ENCODE data around the gene CNKSR3. TPM values are rescaled to one million over a fixed set of nuclear protein-coding genes. Genes with fewer than 3 reads are reported as not detected.
A peak's percentile ranks its signal among the peaks of the same experiment; 100 is the strongest.

CNKSR3 gene
- polyA plus RNA-seq, 1 of the 3 experiments (the other 2 are of a cell fraction) = 1.6 TPM

DNA sequence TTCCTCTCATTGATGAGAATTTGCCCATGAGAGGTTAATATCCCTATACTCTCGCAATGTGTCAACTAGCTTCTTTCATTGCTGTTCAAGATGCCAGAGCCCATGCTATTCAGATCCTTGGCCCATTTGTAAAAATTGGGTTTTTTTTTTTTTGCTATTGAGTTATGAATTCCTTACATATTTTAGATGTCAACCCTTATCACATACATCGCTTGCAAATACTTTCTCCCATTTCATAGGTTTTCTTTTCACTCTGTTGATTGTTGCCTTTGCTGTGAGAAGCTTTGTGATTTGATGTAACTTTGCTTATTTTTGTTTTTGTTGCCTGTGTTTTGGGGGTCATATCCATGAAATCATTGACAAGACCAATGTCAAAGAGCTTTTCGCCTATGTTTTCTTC, 121.7 kb downstream of the CNKSR3 start (continued):
- TF ChIP-seq EP300 (IDR thresholded peaks at IDR 0.05; ENCODE audit: borderline replicate concordance in 1 of 2, low read depth in 1 of 2, low read length in 1 of 2) = no peak

DNA sequence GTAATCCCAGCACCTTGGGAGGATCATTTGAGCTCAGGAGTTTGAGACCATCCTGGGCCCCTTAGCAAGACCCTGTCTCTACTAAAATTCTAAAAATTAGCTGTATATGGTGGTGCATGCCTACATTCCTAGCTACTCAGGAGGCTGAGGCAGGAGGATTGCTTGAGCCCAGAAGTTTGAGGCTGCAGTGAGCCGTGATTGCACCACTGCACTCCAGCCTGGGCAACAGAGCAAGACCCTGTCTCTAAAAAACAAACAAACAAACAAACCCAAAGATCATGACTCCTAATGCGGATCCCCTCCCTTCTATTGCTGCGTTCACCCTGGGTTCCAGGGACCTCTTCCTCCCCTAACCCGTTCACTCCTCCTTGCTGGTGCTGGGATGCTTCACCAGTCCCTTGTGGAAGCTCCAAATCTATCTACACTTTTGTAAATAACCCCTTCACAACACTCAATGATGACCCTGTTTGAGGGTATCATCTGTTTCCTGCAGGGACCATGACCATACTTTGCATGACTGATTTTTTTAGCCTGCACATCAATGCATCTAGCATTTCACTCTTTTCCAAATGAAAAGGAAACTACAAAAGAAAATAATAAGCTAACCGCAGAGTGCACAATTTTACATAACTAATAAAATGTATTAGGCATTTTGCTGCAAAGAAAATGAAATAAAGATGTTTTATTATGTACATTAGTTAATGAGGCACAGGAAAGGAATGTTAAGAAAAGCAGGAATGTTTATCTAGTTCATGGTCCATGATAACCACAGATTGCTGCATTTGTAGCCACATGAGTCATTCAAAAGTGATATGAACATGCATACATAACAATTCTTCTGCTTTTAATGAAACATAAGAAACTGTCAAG, 123.4 kb downstream of the CNKSR3 start:
- WGBS (ENCODE audit: low lambda C conversion rate) = 68% methylated on average over 4 of the region's 5 CpGs
- Histone ChIP-seq H3K36me3 (replicated peaks in 1 of 2; ENCODE audit: control insufficient read depth in 1 of 2, insufficient read depth in 2 of 2, low read length in 1 of 2) (peaks cover 0 to 7% of the 10 kb centered on the region in 2 experiments), H3K27ac (ENCODE audit: low read depth in 2 of 2, low read length in 1 of 2) (peak overlapping the region; percentile 55 to 83; a peak in 3 of 4 replicates), H2AFZ (ENCODE audit: low read depth) (no peak overlapping the region), H3K79me2 (ENCODE audit: insufficient read depth) (no peaks in the 10 kb centered on the region), H3K9me3 (peaks cover 7% of the 10 kb centered on the region; the same call in 1 of the 2 replicates), H3K4me3 (ENCODE audit: low read depth in 2 of 2, low read length in 1 of 2) (no peak overlapping the region), H3K9me2 (no peaks in the 10 kb centered on the region), H3K4me1 (ENCODE audit: control insufficient read depth in 1 of 2, insufficient read depth in 2 of 2, low read depth in 1 of 2, low read length in 1 of 2) (peaks cover 0 to 6% of the 10 kb centered on the region in 2 experiments; a peak in 1 of 4 replicates), H3F3A (replicated peaks; ENCODE audit: insufficient read depth) (peaks cover 20% of the 10 kb centered on the region), H3K27me3 (ENCODE audit: insufficient read depth) (no peaks in the 10 kb centered on the region), H4K20me1 (ENCODE audit: insufficient read depth) (no peaks in the 10 kb centered on the region), H3K4me2 (peak overlapping the region; percentile 63), H3K9ac (no peak overlapping the region)
- ChIA-PET POLR2A (no interaction called here), CTCF (interaction anchor here (1.2 to 1.4 kb wide), 2 partner anchors 29 to 110 kb away, joined by 3 read pairs; no protein-coding TSS in a partner anchor)
- TF ChIP-seq NFIC (IDR thresholded peaks at IDR 0.05; ENCODE audit: borderline replicate concordance) (peak; percentile 70; the same call in 1 of the 2 replicates), NRF1 (IDR thresholded peaks at IDR 0.05; ENCODE audit: low read depth, low read length) (no peak), TAF1 (IDR thresholded peaks at IDR 0.05; ENCODE audit: borderline replicate concordance, low read depth, low read length) (no peak), MEF2A (IDR thresholded peaks at IDR 0.05; ENCODE audit: borderline replicate concordance, low read depth) (peak; percentile 64; the same call in 1 of the 2 replicates), TCF12 (IDR thresholded peaks at IDR 0.05) (peak; percentile 98), RXRA (IDR thresholded peaks at IDR 0.05; ENCODE audit: borderline replicate concordance, low read depth) (peak; percentile 80), FOSL2 (IDR thresholded peaks at IDR 0.05; ENCODE audit: borderline replicate concordance, low read depth) (peak; percentile 96), SIN3A (IDR thresholded peaks at IDR 0.05; ENCODE audit: borderline replicate concordance, low read depth, low read length) (no peak), JUND (IDR thresholded peaks at IDR 0.05) (peak; percentile 94), FOXJ3 (CRISPR knock-in tag; IDR thresholded peaks at IDR 0.05) (no peak), TEAD4 (IDR thresholded peaks at IDR 0.05; ENCODE audit: borderline replicate concordance, insufficient read depth) (peak; percentile 96), FOXM1 (IDR thresholded peaks at IDR 0.05; ENCODE audit: low read depth) (peak; percentile 91; the same call in 1 of the 2 replicates), EP300 (IDR thresholded peaks at IDR 0.05; ENCODE audit: borderline replicate concordance in 1 of 2, low read depth in 1 of 2, low read length in 1 of 2) (peak; percentile 35 to 96), SMC3 (IDR thresholded peaks at IDR 0.05; ENCODE audit: low read depth, low read length) (no peak), YY1 (IDR thresholded peaks at IDR 0.05; ENCODE audit: low read depth) (no peak), RFX5 (IDR thresholded peaks at IDR 0.05; ENCODE audit: low read length) (no peak), ELF1 (IDR thresholded peaks at IDR 0.05) (no peak), POLR2AphosphoS5 (IDR thresholded peaks at IDR 0.05; ENCODE audit: low read depth, low read length) (peak; percentile 41; the same call in 1 of the 2 replicates)
- TF ChIP-seq, protein P1, sequence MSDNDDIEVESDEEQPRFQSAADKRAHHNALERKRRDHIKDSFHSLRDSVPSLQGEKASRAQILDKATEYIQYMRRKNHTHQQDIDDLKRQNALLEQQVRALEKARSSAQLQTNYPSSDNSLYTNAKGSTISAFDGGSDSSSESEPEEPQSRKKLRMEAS (IDR thresholded peaks at IDR 0.05; ENCODE audit: low read depth) = peak; percentile 44; the same call in 1 of the 2 replicates
- TF ChIP-seq, protein P2, sequence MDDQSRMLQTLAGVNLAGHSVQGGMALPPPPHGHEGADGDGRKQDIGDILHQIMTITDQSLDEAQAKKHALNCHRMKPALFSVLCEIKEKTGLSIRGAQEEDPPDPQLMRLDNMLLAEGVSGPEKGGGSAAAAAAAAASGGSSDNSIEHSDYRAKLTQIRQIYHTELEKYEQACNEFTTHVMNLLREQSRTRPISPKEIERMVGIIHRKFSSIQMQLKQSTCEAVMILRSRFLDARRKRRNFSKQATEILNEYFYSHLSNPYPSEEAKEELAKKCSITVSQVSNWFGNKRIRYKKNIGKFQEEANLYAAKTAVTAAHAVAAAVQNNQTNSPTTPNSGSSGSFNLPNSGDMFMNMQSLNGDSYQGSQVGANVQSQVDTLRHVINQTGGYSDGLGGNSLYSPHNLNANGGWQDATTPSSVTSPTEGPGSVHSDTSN (IDR thresholded peaks at IDR 0.05) = peak; percentile 77
- DNase-seq = no peak
